HG03103 (cell line): Measurements from ENCODE around the gene IL37.
"Not testable (repeated sequence)": the region's sequence is repeated elsewhere in the genome, so short reads cannot be mapped to it uniquely, and the experiment has no call there.

Source experiments
- ATAC-seq: cut with Tn5 transposase; IDR thresholded peaks from one replicate; pipeline ENCODE4 v1.9.1; 2021; ENCODE audit warnings: low read depth; ENCODE audit not compliant: unreplicated experiment

Gene IL37

GRCh38 chr2:112919086-112919485 lies 8.1 kb downstream of the IL37 start:
- ATAC-seq = no peak

GRCh38 chr2:112920923-112921532 lies 10.1 kb downstream of the IL37 start:
- ATAC-seq = no peak

GRCh38 chr2:112921982-112922381 lies 11.0 kb downstream of the IL37 start:
- no peak for ATAC-seq

- ATAC-seq = no peak
Measured at GRCh38 chr2:112923237-112923966, 12.4 kb downstream of the IL37 start.

- no peak for ATAC-seq
Measured at GRCh38 chr2:112923967-112924338, 13.0 kb downstream of the IL37 start.

- ATAC-seq = no peak
Measured at GRCh38 chr2:112924360-112924759, 13.4 kb downstream of the IL37 start.

GRCh38 chr2:112924821-112925220 lies 13.9 kb downstream of the IL37 start:
- ATAC-seq = no peak

GRCh38 chr2:112926707-112927106 lies 15.7 kb downstream of the IL37 start:
- ATAC-seq = no peak

- no peak for ATAC-seq
Measured at GRCh38 chr2:112927745-112928144, 16.8 kb downstream of the IL37 start.

GRCh38 chr2:112933261-112933660 lies 22.3 kb downstream of the IL37 start:
- no peak for ATAC-seq

- ATAC-seq = not testable (repeated sequence)
Measured at GRCh38 chr2:112934117-112934516, 23.2 kb downstream of the IL37 start.

- no peak for ATAC-seq
Measured at GRCh38 chr2:112936927-112937232, 25.9 kb downstream of the IL37 start.

- ATAC-seq = no peak
Measured at GRCh38 chr2:112938904-112939303, 27.9 kb downstream of the IL37 start.

GRCh38 chr2:112939425-112939824 lies 28.5 kb downstream of the IL37 start:
- ATAC-seq = no peak

GRCh38 chr2:112940859-112941625 lies 30.1 kb downstream of the IL37 start:
- ATAC-seq = no peak

- peak; percentile 77 for ATAC-seq
Measured at GRCh38 chr2:112941753-112942653, 31.0 kb downstream of the IL37 start.

GRCh38 chr2:112942654-112943002 lies 31.7 kb downstream of the IL37 start:
- ATAC-seq = no peak

GRCh38 chr2:112944971-112945370 lies 34.0 kb downstream of the IL37 start:
- no peak for ATAC-seq

- ATAC-seq = no peak
Measured at GRCh38 chr2:112946086-112946485, 35.1 kb downstream of the IL37 start.

GRCh38 chr2:112947374-112947773 lies 36.4 kb downstream of the IL37 start:
- ATAC-seq = no peak

- ATAC-seq = no peak
Measured at GRCh38 chr2:112949456-112949855, 38.5 kb downstream of the IL37 start.
